H9 (cell line): Measurements from ENCODE around the gene MIER1. TPM values are rescaled to one million over a fixed set of nuclear protein-coding genes. Genes with fewer than 3 reads are reported as not detected.

ENCODE experiments used
- DNase-seq: peaks from one replicate; pipeline ENCODE4 v3.0.0-alpha.2; 2017
- H2AFZ ChIP-seq: one replicate; pipeline ENCODE4 v1.6.1; 2013; ENCODE audit warnings: mild to moderate bottlenecking, low read length, control low read depth, moderate library complexity
- H2AK5ac ChIP-seq: 2 replicates; pipeline ENCODE4 v1.6.1; 2013; ENCODE audit warnings: low read length, control low read depth, mixed read lengths; ENCODE audit not compliant: insufficient read length
- H2BK120ac ChIP-seq: one replicate; pipeline ENCODE4 v1.6.1; 2013; ENCODE audit warnings: low read depth, mild to moderate bottlenecking, low read length, control low read depth, inconsistent platforms; ENCODE audit not compliant: poor library complexity, severe bottlenecking
- H2BK12ac ChIP-seq: 2 replicates; pipeline ENCODE4 v1.6.1; 2013; ENCODE audit warnings: low read length, control low read depth, mixed read lengths, low read depth; ENCODE audit not compliant: insufficient read length
- H2BK15ac ChIP-seq: 2 replicates; pipeline ENCODE4 v1.6.1; 2013; ENCODE audit warnings: low read depth, low read length, control low read depth
- H2BK20ac ChIP-seq: one replicate; pipeline ENCODE4 v1.6.1; 2013; ENCODE audit warnings: low read depth, mild to moderate bottlenecking, low read length, control low read depth, inconsistent platforms; ENCODE audit not compliant: poor library complexity, severe bottlenecking
- H2BK5ac ChIP-seq: 2 replicates; pipeline ENCODE4 v1.6.1; 2013; ENCODE audit warnings: low read length, control low read depth, mixed read lengths; ENCODE audit not compliant: insufficient read length
- H3K14ac ChIP-seq: 2 replicates; pipeline ENCODE4 v1.6.1; 2013; ENCODE audit warnings: low read length, control low read depth; ENCODE audit not compliant: insufficient read depth
- H3K18ac ChIP-seq: 2 replicates; pipeline ENCODE4 v1.6.1; 2013; ENCODE audit warnings: low read depth, mild to moderate bottlenecking, mixed read lengths, low read length, control low read depth; ENCODE audit not compliant: insufficient read length
- H3K23ac ChIP-seq: 2 replicates; pipeline ENCODE4 v1.6.1; 2013; ENCODE audit warnings: low read length, control low read depth, mixed read lengths, low read depth; ENCODE audit not compliant: insufficient read length
- H3K23me2 ChIP-seq: 2 replicates; pipeline ENCODE4 v1.6.1; 2013; ENCODE audit warnings: low read depth, mild to moderate bottlenecking, mixed read lengths, low read length, control low read depth; ENCODE audit not compliant: insufficient read length, poor library complexity, severe bottlenecking
- H3K27ac ChIP-seq: 2 replicates; pipeline ENCODE4 v1.5.1; 2013; ENCODE audit warnings: low read length, control low read depth, mixed read lengths, low read depth; ENCODE audit not compliant: insufficient read length
- H3K27me3 ChIP-seq: 2 replicates; pipeline ENCODE4 v1.6.1; 2013; ENCODE audit warnings: low read length, control low read depth, inconsistent platforms; ENCODE audit not compliant: insufficient read depth
- H3K4ac ChIP-seq: 2 replicates; pipeline ENCODE4 v1.6.1; 2013; ENCODE audit warnings: low read depth, mild to moderate bottlenecking, control low read depth, inconsistent platforms, low read length, moderate library complexity
- H3K4me1 ChIP-seq: 2 replicates; pipeline ENCODE4 v1.6.1; 2013; ENCODE audit warnings: low read length, control low read depth, inconsistent platforms; ENCODE audit not compliant: insufficient read depth
- H3K4me2 ChIP-seq: 2 replicates; pipeline ENCODE4 v1.6.1; 2013; ENCODE audit warnings: low read length, control low read depth, mixed read lengths; ENCODE audit not compliant: insufficient read length, insufficient read depth
- H3K56ac ChIP-seq: 2 replicates; pipeline ENCODE4 v1.6.1; 2013; ENCODE audit warnings: low read depth, mild to moderate bottlenecking, mixed read lengths, low read length, control low read depth; ENCODE audit not compliant: insufficient read length
- H3K79me1 ChIP-seq: 2 replicates; pipeline ENCODE4 v1.6.1; 2013; ENCODE audit warnings: low read depth, mild to moderate bottlenecking, moderate library complexity, low read length, control low read depth, inconsistent platforms; ENCODE audit not compliant: insufficient read depth, poor library complexity, severe bottlenecking
- H3K79me2 ChIP-seq: 2 replicates; pipeline ENCODE4 v1.6.1; 2013; ENCODE audit warnings: low read length, control low read depth, inconsistent platforms; ENCODE audit not compliant: insufficient read depth
- H3K9ac ChIP-seq: 2 replicates; pipeline ENCODE4 v1.6.1; 2013; ENCODE audit warnings: low read length, control low read depth, mixed read lengths; ENCODE audit not compliant: insufficient read length; ENCODE audit errors: extremely low read depth
- H3K9me3 ChIP-seq: one replicate; pipeline ENCODE4 v1.6.1; 2013; ENCODE audit warnings: low read depth, low read length, inconsistent platforms; ENCODE audit not compliant: control insufficient read depth
- H3T11ph ChIP-seq: one replicate; pipeline ENCODE4 v1.6.1; 2013; ENCODE audit warnings: mild to moderate bottlenecking, low read length, control low read depth, inconsistent platforms
- H4K20me1 ChIP-seq: one replicate; pipeline ENCODE4 v1.6.1; 2013; ENCODE audit not compliant: control insufficient read depth, insufficient read length, insufficient read depth
- H4K5ac ChIP-seq: 2 replicates; pipeline ENCODE4 v1.6.1; 2013; ENCODE audit warnings: low read depth, mild to moderate bottlenecking, mixed read lengths, low read length, control low read depth; ENCODE audit not compliant: insufficient read length
- H4K8ac ChIP-seq: replicated peaks from 2 replicates; pipeline ENCODE4 v1.6.1; 2013; ENCODE audit warnings: low read length, control low read depth, mixed read lengths, low read depth; ENCODE audit not compliant: insufficient read length
- H4K91ac ChIP-seq: 2 replicates; pipeline ENCODE4 v1.6.1; 2013; ENCODE audit warnings: low read depth, mild to moderate bottlenecking, moderate library complexity, mixed read lengths, low read length, control low read depth; ENCODE audit not compliant: insufficient read length
- H3K27ac Mint-ChIP-seq, 3 experiments: 2 replicates in 2 of 3; 3 replicates in 1 of 3; pipeline ENCODE4 v1.8.0; 2020 to 2021; ENCODE audit warnings: mixed read lengths in 3 of 3, mild to moderate bottlenecking in 1 of 3, moderate library complexity in 1 of 3
- H3K27me3 Mint-ChIP-seq: 2 replicates; pipeline ENCODE4 v1.8.0; 2021; ENCODE audit warnings: low read depth, mild to moderate bottlenecking, moderate library complexity, mixed read lengths
- H3K36me3 Mint-ChIP-seq, 3 experiments: 2 replicates in 2 of 3; 3 replicates in 1 of 3; pipeline ENCODE4 v1.8.0; 2020 to 2021; ENCODE audit warnings: low read depth in 3 of 3, mixed read lengths in 3 of 3; ENCODE audit not compliant: insufficient read depth in 1 of 3
- H3K4me1 Mint-ChIP-seq, 2 experiments: 2 replicates each; pipeline ENCODE4 v1.8.0; 2020; ENCODE audit warnings: mixed read lengths in 2 of 2
- H3K4me3 Mint-ChIP-seq, 2 experiments: 2 replicates in 1 of 2; 3 replicates in 1 of 2; pipeline ENCODE4 v1.8.0; 2020 to 2021; ENCODE audit warnings: mild to moderate bottlenecking in 2 of 2, mixed read lengths in 2 of 2, moderate library complexity in 1 of 2
- H3K9me3 Mint-ChIP-seq, 2 experiments: 2 replicates in 1 of 2; 3 replicates in 1 of 2; pipeline ENCODE4 v1.8.0; 2020; ENCODE audit warnings: mild to moderate bottlenecking in 2 of 2, mixed read lengths in 2 of 2, moderate library complexity in 1 of 2
- WGBS: extraction: QIAGEN DNeasy Blood & Tissue Kit; methylation state at CpG from one replicate; pipeline ENCODE4 v1.1.7; 2013; ENCODE audit warnings: missing lambda C conversion rate, low lambda C conversion rate, mixed read lengths; ENCODE audit not compliant: insufficient read length; ENCODE audit errors: extremely low coverage; 5-methylcytosine and 5-hydroxymethylcytosine counted together
- total RNA-seq: library from RNA; stranded (reverse); gene quantifications from 2 replicates; pipeline ENCODE4 v1.2.1, GENCODE V29; 2021
- TF ChIP-seq, protein P1 (sequence below): fragments of 200-600 bp; sonication (generic); conservative IDR thresholded peaks from 3 replicates; pipeline ENCODE4 v1.8.0; 2021; ENCODE audit warnings: antibody characterized with exemption, mild to moderate bottlenecking

Gene MIER1
- total RNA-seq, 1 experiment from 2014 or later: 28.5 TPM

- Histone ChIP-seq H4K5ac (no peak overlapping the region), H2BK15ac (no peak overlapping the region), H3K27ac (no peak overlapping the region), H3K27me3 (no peaks in the 10 kb centered on the region), H3T11ph (no peak overlapping the region), H2BK5ac (no peak overlapping the region), H2AK5ac (no peak overlapping the region), H3K9ac (no peak overlapping the region), H4K8ac (no peak overlapping the region), H3K23me2 (no peaks in the 10 kb centered on the region), H2AFZ (no peak overlapping the region), H3K4me1 (no peaks in the 10 kb centered on the region), H3K79me1 (no peaks in the 10 kb centered on the region), H3K79me2 (no peaks in the 10 kb centered on the region), H3K56ac (no peak overlapping the region), H3K23ac (no peak overlapping the region), H4K91ac (no peak overlapping the region), H3K9me3 (no peaks in the 10 kb centered on the region), H2BK20ac (no peak overlapping the region), H3K14ac (no peak overlapping the region), H3K4me2 (no peak overlapping the region), H3K4ac (no peak overlapping the region), H2BK120ac (no peak overlapping the region), H2BK12ac (no peak overlapping the region), H4K20me1 (no peaks in the 10 kb centered on the region), H3K18ac (no peak overlapping the region)
- H3K27ac Mint-ChIP-seq: no peak overlapping the region
- DNase-seq: no peak
- no peaks in the 10 kb centered on the region for H3K36me3 Mint-ChIP-seq
- H3K4me1 Mint-ChIP-seq: no peaks in the 10 kb centered on the region
- no peaks in the 10 kb centered on the region for H3K27me3 Mint-ChIP-seq
- no CpG with 5 or more reads among the region's 1 CpG for WGBS
- TF ChIP-seq, protein P1, sequence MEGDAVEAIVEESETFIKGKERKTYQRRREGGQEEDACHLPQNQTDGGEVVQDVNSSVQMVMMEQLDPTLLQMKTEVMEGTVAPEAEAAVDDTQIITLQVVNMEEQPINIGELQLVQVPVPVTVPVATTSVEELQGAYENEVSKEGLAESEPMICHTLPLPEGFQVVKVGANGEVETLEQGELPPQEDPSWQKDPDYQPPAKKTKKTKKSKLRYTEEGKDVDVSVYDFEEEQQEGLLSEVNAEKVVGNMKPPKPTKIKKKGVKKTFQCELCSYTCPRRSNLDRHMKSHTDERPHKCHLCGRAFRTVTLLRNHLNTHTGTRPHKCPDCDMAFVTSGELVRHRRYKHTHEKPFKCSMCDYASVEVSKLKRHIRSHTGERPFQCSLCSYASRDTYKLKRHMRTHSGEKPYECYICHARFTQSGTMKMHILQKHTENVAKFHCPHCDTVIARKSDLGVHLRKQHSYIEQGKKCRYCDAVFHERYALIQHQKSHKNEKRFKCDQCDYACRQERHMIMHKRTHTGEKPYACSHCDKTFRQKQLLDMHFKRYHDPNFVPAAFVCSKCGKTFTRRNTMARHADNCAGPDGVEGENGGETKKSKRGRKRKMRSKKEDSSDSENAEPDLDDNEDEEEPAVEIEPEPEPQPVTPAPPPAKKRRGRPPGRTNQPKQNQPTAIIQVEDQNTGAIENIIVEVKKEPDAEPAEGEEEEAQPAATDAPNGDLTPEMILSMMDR: no peak
- no peak overlapping the region for H3K4me3 Mint-ChIP-seq
- no peaks in the 10 kb centered on the region for H3K9me3 Mint-ChIP-seq
Measured at GRCh38 chr1:66890621-66891020, 34.2 kb upstream of the MIER1 start.
